GM12891 (cell line): Measurements from ENCODE around the gene FKBP7.
"Not testable (repeated sequence)": the region's sequence is repeated elsewhere in the genome, so short reads cannot be mapped to it uniquely, and the experiment has no call there.

ENCODE experiments used
- POLR2A ChIP-seq: IDR thresholded peaks from 2 replicates; pipeline ENCODE4 v1.6.1; 2011; ENCODE audit warnings: low read depth, low read length, control low read depth
- SPI1 ChIP-seq: IDR thresholded peaks from 2 replicates; pipeline ENCODE4 v1.6.1; 2011; ENCODE audit warnings: low read depth, low read length, control low read depth
- TAF1 ChIP-seq: IDR thresholded peaks from 2 replicates; pipeline ENCODE4 v1.6.1; 2011; ENCODE audit warnings: low read depth, low read length, control low read depth

DNA sequence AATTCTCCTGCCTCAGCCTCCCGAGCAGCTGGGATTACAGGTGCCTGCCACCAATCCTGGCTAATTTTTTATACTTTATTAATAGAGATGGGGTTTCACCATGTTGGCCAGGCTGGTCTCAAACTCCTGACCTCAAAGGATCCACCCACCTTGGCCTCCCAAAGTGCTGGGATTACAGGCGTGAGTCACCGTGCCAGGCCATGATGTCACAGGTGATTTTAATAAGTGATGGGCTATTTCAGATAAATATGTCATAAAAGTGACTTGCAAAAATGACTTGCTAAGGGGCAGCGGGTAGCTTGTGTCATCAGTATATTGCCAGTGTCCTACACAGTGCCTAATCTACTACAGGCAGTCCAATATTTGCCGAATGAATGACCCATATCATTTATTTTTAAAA, 7.1 kb downstream of the FKBP7 start:
- TF ChIP-seq SPI1, POLR2A, TAF1: not testable (repeated sequence)
